HepG2 (cell line): ENCODE measurements around the gene ABCA3. TPM values are rescaled to one million over a fixed set of nuclear protein-coding genes. Genes with fewer than 3 reads are reported as not detected.

Experiments used
- ATAC-seq: fragments of 200-7000 bp; cut with Tn5 transposase; 3 replicates; pipeline ENCODE4 v1.9.1; 2020; ENCODE audit warnings: mild to moderate bottlenecking, moderate library complexity
- BruUV-seq: library from RNA; stranded (reverse); fragments of 400-500 nt; replicated peaks from 2 replicates; lab custom pipeline; 2021; lab: Mats Ljungman, UMichigan
- CTCF ChIA-PET: fragments of 300-600 bp; formaldehyde crosslinking; extraction: SDS; loops from one replicate; lab custom pipeline; 2021; ENCODE audit warnings: low total read pairs, inconsistent platforms, low intra/inter-chr PET ratio; lab: Yijun Ruan, JAX
- POLR2A ChIA-PET: fragments of 350-600 bp; sonication (Branson Sonifier 250); formaldehyde crosslinking; loops from one replicate; lab custom pipeline; 2020; ENCODE audit warnings: antibody characterized with exemption, inconsistent platforms; lab: Yijun Ruan, JAX
- DNase-seq: peaks from one replicate; pipeline ENCODE4 v3.0.0-alpha.2; 2015; ENCODE audit warnings: low spot score
- FAIRE-seq: peaks from 3 replicates; lab custom pipeline; 2011; peaks lifted over from hg19 to GRCh38; lab: Jason Lieb, UNC
- H2AFZ ChIP-seq: one replicate; pipeline ENCODE4 v1.6.1; 2011; ENCODE audit warnings: low read length, inconsistent platforms
- H3K27ac ChIP-seq: fragments of 300-600 bp; 3 replicates; pipeline ENCODE4 v1.8.0; 2011; ENCODE audit warnings: mixed run types, mild to moderate bottlenecking, mixed read lengths, low read length, inconsistent platforms; ENCODE audit not compliant: insufficient read depth; ENCODE audit errors: extremely low read length
- H3K27me3 ChIP-seq, 2 experiments: fragments of 200-600 bp in 1 of 2; 2 replicates in 1 of 2; 3 replicates in 1 of 2; pipeline versions ENCODE4 v1.6.0 to v1.8.0; 2011; ENCODE audit warnings: low read length in 2 of 2, mild to moderate bottlenecking in 2 of 2, moderate library complexity in 2 of 2, inconsistent platforms in 1 of 2; ENCODE audit not compliant: insufficient read depth in 2 of 2, control insufficient read depth in 1 of 2
- H3K36me3 ChIP-seq, 2 experiments: fragments of 200-600 bp in 1 of 2; replicated peaks in 1 of 2; 2 replicates in 1 of 2; 3 replicates in 1 of 2; pipeline versions ENCODE4 v1.5.1 to v1.8.0; 2011; ENCODE audit warnings: low read length in 2 of 2, inconsistent platforms in 1 of 2; ENCODE audit not compliant: insufficient read depth in 2 of 2, control insufficient read depth in 1 of 2
- H3K4me1 ChIP-seq: 2 replicates; pipeline ENCODE4 v1.5.1; 2012; ENCODE audit warnings: low read length, inconsistent platforms; ENCODE audit not compliant: insufficient read depth
- H3K4me2 ChIP-seq: 2 replicates; pipeline ENCODE4 v1.6.0; 2011; ENCODE audit warnings: low read depth, low read length, inconsistent platforms
- H3K4me3 ChIP-seq, 3 experiments: fragments of 200-600 bp in 1 of 3; sonication (generic), shearing (Covaris generic) in 1 of 3; replicated peaks in 1 of 3; 2 replicates each; pipeline ENCODE4 v1.5.1; 2011 to 2016; ENCODE audit warnings: low read length in 3 of 3, inconsistent platforms in 2 of 3, low read depth in 2 of 3, mild to moderate bottlenecking in 2 of 3, control low read depth in 1 of 3, mixed read lengths in 1 of 3; ENCODE audit not compliant: insufficient read depth in 1 of 3
- H3K79me2 ChIP-seq: one replicate; pipeline ENCODE4 v1.6.1; 2011; ENCODE audit warnings: low read length, inconsistent platforms; ENCODE audit not compliant: insufficient read depth
- H3K9ac ChIP-seq: 2 replicates; pipeline ENCODE4 v1.6.0; 2011; ENCODE audit warnings: mild to moderate bottlenecking, low read depth, low read length, inconsistent platforms; ENCODE audit not compliant: insufficient read depth
- H3K9me3 ChIP-seq: 2 replicates; pipeline ENCODE4 v1.5.1; 2012; ENCODE audit warnings: mild to moderate bottlenecking, low read length
- H4K20me1 ChIP-seq: 2 replicates; pipeline ENCODE4 v1.6.0; 2011; ENCODE audit warnings: inconsistent platforms, mild to moderate bottlenecking, low read length, moderate library complexity; ENCODE audit not compliant: insufficient read depth
- ARID4A ChIP-seq: sonication (generic); formaldehyde crosslinking; IDR thresholded peaks from 2 replicates; pipeline ENCODE4 v1.5.0; 2020; ENCODE audit warnings: mild to moderate bottlenecking, missing genetic modification reagents, borderline replicate concordance
- BORCS8-MEF2B ChIP-seq: sonication (generic); formaldehyde crosslinking; IDR thresholded peaks from 2 replicates; pipeline ENCODE4 v1.8.0; 2022; ENCODE audit warnings: mild to moderate bottlenecking, missing genetic modification reagents
- DDIT3 ChIP-seq: sonication (generic); formaldehyde crosslinking; IDR thresholded peaks from 2 replicates; pipeline ENCODE4 v1.4.0; 2020; ENCODE audit warnings: mild to moderate bottlenecking, missing genetic modification reagents
- HOXA3 ChIP-seq: sonication (generic); formaldehyde crosslinking; IDR thresholded peaks from 2 replicates; pipeline ENCODE4 v1.5.0; 2020; ENCODE audit warnings: missing genetic modification reagents
- IRF9 ChIP-seq: sonication (generic); formaldehyde crosslinking; IDR thresholded peaks from 2 replicates; pipeline ENCODE4 v1.8.0; 2022; ENCODE audit warnings: missing genetic modification reagents, mild to moderate bottlenecking, borderline replicate concordance
- ISL2 ChIP-seq: sonication (generic); formaldehyde crosslinking; IDR thresholded peaks from 2 replicates; pipeline ENCODE4 v1.5.0; 2020; ENCODE audit warnings: missing genetic modification reagents
- JUN ChIP-seq: sonication (generic); formaldehyde crosslinking; IDR thresholded peaks from 2 replicates; pipeline ENCODE4 v1.4.0; 2020; ENCODE audit warnings: mild to moderate bottlenecking, missing genetic modification reagents
- KDM1A ChIP-seq: IDR thresholded peaks from 2 replicates; pipeline ENCODE4 v1.6.1; 2016; ENCODE audit warnings: missing compliant biosample characterization
- MED1 ChIP-seq: sonication (generic); formaldehyde crosslinking; IDR thresholded peaks from 2 replicates; pipeline ENCODE4 v1.4.0; 2020; ENCODE audit warnings: missing genetic modification reagents
- MED8 ChIP-seq: sonication (generic); formaldehyde crosslinking; IDR thresholded peaks from 2 replicates; pipeline ENCODE4 v1.8.1; 2023; ENCODE audit warnings: mild to moderate bottlenecking, missing genetic modification reagents; ENCODE audit not compliant: insufficient replicate concordance
- MIER3 ChIP-seq: IDR thresholded peaks from 2 replicates; pipeline ENCODE4 v1.6.1; 2016; ENCODE audit warnings: missing compliant biosample characterization, borderline replicate concordance
- POGZ ChIP-seq: sonication (generic); formaldehyde crosslinking; IDR thresholded peaks from 2 replicates; pipeline ENCODE4 v1.4.0; 2020; ENCODE audit warnings: mild to moderate bottlenecking, missing genetic modification reagents
- SALL1 ChIP-seq: sonication (generic); formaldehyde crosslinking; IDR thresholded peaks from 2 replicates; pipeline ENCODE4 v1.8.0; 2022; ENCODE audit warnings: mild to moderate bottlenecking, missing genetic modification reagents
- ZKSCAN1 ChIP-seq: fragments of 150-350 bp; IDR thresholded peaks from 2 replicates; pipeline ENCODE4 v1.6.1; 2014; ENCODE audit warnings: low read length
- ZMYM2 ChIP-seq: sonication (generic); formaldehyde crosslinking; IDR thresholded peaks from 2 replicates; pipeline ENCODE4 v1.8.0; 2022; ENCODE audit warnings: mild to moderate bottlenecking, missing genetic modification reagents
- ZNF296 ChIP-seq: sonication (generic); formaldehyde crosslinking; conservative IDR thresholded peaks from 2 replicates; pipeline ENCODE4 v1.5.0; 2020; ENCODE audit warnings: mild to moderate bottlenecking, missing genetic modification reagents
- ZNF772 ChIP-seq: sonication (generic); formaldehyde crosslinking; IDR thresholded peaks from 2 replicates; pipeline ENCODE4 v1.5.0; 2020; ENCODE audit warnings: mild to moderate bottlenecking, missing genetic modification reagents
- ZNF792 ChIP-seq: IDR thresholded peaks from 2 replicates; pipeline ENCODE4 v1.6.1; 2016
- WGBS: methylation state at CpG from one replicate; pipeline ENCODE4 v1.1.6; 2017; ENCODE audit warnings: low lambda C conversion rate; 5-methylcytosine and 5-hydroxymethylcytosine counted together
- in situ Hi-C: cut with HindIII; loops from 2 replicates; pipeline ENCODE4 v1.10.0; 2017; ENCODE audit warnings: low pct_unique_long_range_greater_than_20kb; ENCODE audit not compliant: extremely low pct_ligation_motif_present
- intact Hi-C: fragments of 100-400 bp; cut with micrococcal nuclease; formaldehyde crosslinking; loops from one replicate; pipeline ENCODE4 v1.10.0; 2022; ENCODE audit not compliant: unreplicated experiment
- polyA plus RNA-seq, 8 experiments: library from polyadenylated mRNA; depleted of rRNA in 3 of 8; stranded (reverse) in 7 of 8; unstranded in 1 of 8; fragments of >200 nt; fragmentation: Illumina TruSeq in 4 of 8; extraction: Trizol in 4 of 8; gene quantifications; 2 replicates each; pipeline versions ENCODE4 v1.2.1 to v1.2.3, GENCODE V29; 2011 to 2016; ENCODE audit warnings: low read depth in 4 of 8, missing spikeins in 1 of 8, mixed read lengths in 1 of 8; ENCODE audit not compliant: insufficient read depth in 1 of 8
- total RNA-seq, 5 experiments: library from RNA; depleted of rRNA; stranded (reverse); fragments of >200 nt; fragmentation: Illumina TruSeq; extraction: Trizol; gene quantifications; 2 replicates each; pipeline ENCODE4 v1.2.3, GENCODE V29; 2016; ENCODE audit warnings: low read depth in 1 of 5
- TF ChIP-seq, protein P1 (sequence below): sonication (generic); formaldehyde crosslinking; IDR thresholded peaks from 2 replicates; pipeline ENCODE4 v1.4.0; 2020; ENCODE audit warnings: missing genetic modification reagents

ABCA3 gene
- total and polyA plus RNA-seq, 2 of the 13 experiments (the other 11 are each of a cell fraction or from before 2014, with no cell fraction given), result 0.60 to 1.5 TPM

DNA sequence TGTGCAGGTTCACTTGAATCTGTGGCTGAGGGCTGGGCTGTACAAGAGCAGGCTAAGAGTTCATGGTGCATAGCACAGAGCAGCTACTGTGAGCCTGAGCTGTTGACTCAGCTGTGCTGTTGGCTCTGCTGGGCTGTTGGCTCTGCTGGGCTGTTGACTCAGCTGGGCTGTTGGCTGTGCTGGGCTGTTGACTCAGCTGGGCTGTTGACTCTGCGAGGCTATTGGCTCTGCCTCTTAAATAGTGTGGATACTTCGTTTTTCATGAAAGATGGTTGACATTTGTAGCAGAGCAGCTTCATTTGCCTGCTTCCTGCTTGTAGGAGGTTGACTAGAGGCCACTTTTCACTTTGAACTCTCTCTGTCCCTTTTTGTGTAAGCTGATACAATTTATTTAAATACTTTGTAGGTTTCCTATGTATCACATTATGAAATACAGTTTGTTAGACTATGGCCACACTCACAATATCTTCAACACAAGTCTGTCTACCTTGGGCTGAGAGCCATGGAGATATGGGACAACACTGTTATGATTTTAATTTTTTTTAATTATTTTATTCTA is 48.4 kb upstream of the ABCA3 start:
- peaks cover 0 to 1% of the 10 kb centered on the region in 2 experiments; a peak in 1 of 5 replicates for H3K27me3 ChIP-seq
- no peaks in the 10 kb centered on the region for H4K20me1 ChIP-seq
- ATAC-seq (peak; percentile 99), DNase-seq (peak; percentile 68), FAIRE-seq (no peak)
- H3K36me3 ChIP-seq, result no peaks in the 10 kb centered on the region
- H3K4me2 ChIP-seq, result 0 out of 2 replicates have a peak overlapping the region, but pooled peaks have one; percentile 24
- no peak overlapping the region for H2AFZ ChIP-seq
- WGBS, result 10% methylated on average over 1 of the region's 2 CpGs
- peaks cover 5% of the 10 kb centered on the region; the same call in 1 of the 2 replicates for H3K9me3 ChIP-seq
- no peak overlapping the region for H3K9ac ChIP-seq
- no peak overlapping the region for H3K27ac ChIP-seq
- in situ Hi-C loops (no loop called here), intact Hi-C loops (loop anchor here (5.0 kb wide), 1 partner anchor 47 kb away; the partner anchor contains the start of gene ABCA3)
- CTCF ChIA-PET, result no interaction called here
- no TSS peak for BruUV-seq
- no peak overlapping the region for H3K4me3 ChIP-seq
- POLR2A ChIA-PET, result no interaction called here
- H3K4me1 ChIP-seq, result peaks cover 11% of the 10 kb centered on the region
- no peaks in the 10 kb centered on the region for H3K79me2 ChIP-seq
- TF ChIP-seq, protein P1, sequence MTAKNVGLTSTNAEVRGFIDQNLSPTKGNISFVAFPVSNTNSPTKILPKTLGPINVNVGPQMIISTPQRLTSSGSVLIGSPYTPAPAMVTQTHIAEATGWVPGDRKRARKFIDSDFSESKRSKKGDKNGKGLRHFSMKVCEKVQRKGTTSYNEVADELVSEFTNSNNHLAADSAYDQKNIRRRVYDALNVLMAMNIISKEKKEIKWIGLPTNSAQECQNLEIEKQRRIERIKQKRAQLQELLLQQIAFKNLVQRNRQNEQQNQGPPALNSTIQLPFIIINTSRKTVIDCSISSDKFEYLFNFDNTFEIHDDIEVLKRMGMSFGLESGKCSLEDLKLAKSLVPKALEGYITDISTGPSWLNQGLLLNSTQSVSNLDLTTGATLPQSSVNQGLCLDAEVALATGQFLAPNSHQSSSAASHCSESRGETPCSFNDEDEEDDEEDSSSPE (CRISPR knock-in tag), result no peak
- peak; percentile 77; the same call in 1 of the 2 replicates for TF ChIP-seq ARID4A (CRISPR knock-in tag)
- TF ChIP-seq POGZ, result peak; percentile 72
- no peak for TF ChIP-seq BORCS8-MEF2B (CRISPR knock-in tag)
- peak; percentile 61; the same call in 1 of the 2 replicates for TF ChIP-seq ZNF772
- peak; percentile 63; the same call in 1 of the 2 replicates for TF ChIP-seq ZNF792 (CRISPR knock-in tag)
- TF ChIP-seq ISL2 (CRISPR knock-in tag), result peak; percentile 31; the same call in 1 of the 2 replicates
- no peak for TF ChIP-seq DDIT3 (CRISPR knock-in tag)
- no peak for TF ChIP-seq ZMYM2 (CRISPR knock-in tag)
- peak; percentile 67; the same call in 1 of the 2 replicates for TF ChIP-seq KDM1A (CRISPR knock-in tag)
- TF ChIP-seq MED8, result no peak
- TF ChIP-seq SALL1 (CRISPR knock-in tag), result peak; percentile 82
- peak; percentile 60 for TF ChIP-seq HOXA3 (CRISPR knock-in tag)
- peak; percentile 45; the same call in 1 of the 2 replicates for TF ChIP-seq JUN
- TF ChIP-seq ZKSCAN1, result no peak
- no peak for TF ChIP-seq ZNF296 (CRISPR knock-in tag)
- TF ChIP-seq MED1 (CRISPR knock-in tag), result peak; percentile 44; the same call in 1 of the 2 replicates
- TF ChIP-seq IRF9 (CRISPR knock-in tag), result no peak
- peak; percentile 37; the same call in 1 of the 2 replicates for TF ChIP-seq MIER3 (CRISPR knock-in tag)
